ENCODE data around the gene DYSF.

DYSF gene

GRCh38 chr2:71716697-71717624, 263.6 kb downstream of the DYSF start:
- no peak for DNase-seq
- no peak for TF ChIP-seq POLR2A (IDR thresholded peaks at IDR 0.05; ENCODE audit: low read length)
- no peak for TF ChIP-seq GATA1 (IDR thresholded peaks at IDR 0.05; ENCODE audit: low read depth, low read length)

DNA sequence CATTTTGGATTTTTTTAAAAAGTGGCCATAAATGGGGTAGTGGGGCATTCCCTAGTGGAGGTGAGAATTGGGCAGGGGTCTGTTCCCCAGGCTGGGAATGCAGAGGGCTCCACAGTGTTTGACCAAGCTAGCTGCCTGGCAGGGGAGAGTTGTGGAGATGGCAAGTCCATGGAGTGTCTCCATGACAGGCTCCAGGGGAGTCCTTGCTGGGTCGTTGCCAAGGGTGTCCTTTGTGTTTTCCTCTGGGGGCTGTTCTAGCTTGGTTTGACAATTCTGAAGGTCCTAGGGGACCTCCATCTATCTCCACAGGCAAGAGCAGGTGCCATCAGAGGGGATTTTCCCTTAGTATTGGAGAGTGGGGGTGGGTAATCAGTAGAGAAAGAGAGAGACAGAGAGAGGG, 265.3 kb downstream of the DYSF start:
- TF ChIP-seq GATA1 (IDR thresholded peaks at IDR 0.05; ENCODE audit: low read depth, low read length) (no peak), POLR2A (IDR thresholded peaks at IDR 0.05; ENCODE audit: low read length) (no peak)

GRCh38 chr2:71719520-71720282, 266.3 kb downstream of the DYSF start:
- TF ChIP-seq GATA1 (IDR thresholded peaks at IDR 0.05; ENCODE audit: low read depth, low read length) (no peak), POLR2A (IDR thresholded peaks at IDR 0.05; ENCODE audit: low read length) (no peak)
- DNase-seq: no peak

More for the DNA sequence above, 265.3 kb downstream of the DYSF start:
- no peak for DNase-seq

DNA sequence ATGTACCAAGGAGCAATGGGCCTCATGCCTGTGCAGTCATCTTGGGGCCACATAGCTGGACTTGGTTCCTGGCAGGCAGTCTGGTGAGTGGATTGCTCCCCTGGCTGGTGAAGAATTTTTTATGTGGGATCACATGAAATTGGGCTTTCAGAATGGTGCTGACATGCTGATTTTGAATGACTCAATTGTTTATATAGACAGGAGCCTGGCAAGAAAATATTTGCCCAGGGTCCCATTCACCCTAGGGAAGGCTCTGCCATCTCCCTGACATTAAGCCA, 266.9 kb downstream of the DYSF start:
- TF ChIP-seq GATA1 (IDR thresholded peaks at IDR 0.05; ENCODE audit: low read depth, low read length): no peak
- TF ChIP-seq POLR2A (IDR thresholded peaks at IDR 0.05; ENCODE audit: low read length): no peak
- no peak for DNase-seq

DNA sequence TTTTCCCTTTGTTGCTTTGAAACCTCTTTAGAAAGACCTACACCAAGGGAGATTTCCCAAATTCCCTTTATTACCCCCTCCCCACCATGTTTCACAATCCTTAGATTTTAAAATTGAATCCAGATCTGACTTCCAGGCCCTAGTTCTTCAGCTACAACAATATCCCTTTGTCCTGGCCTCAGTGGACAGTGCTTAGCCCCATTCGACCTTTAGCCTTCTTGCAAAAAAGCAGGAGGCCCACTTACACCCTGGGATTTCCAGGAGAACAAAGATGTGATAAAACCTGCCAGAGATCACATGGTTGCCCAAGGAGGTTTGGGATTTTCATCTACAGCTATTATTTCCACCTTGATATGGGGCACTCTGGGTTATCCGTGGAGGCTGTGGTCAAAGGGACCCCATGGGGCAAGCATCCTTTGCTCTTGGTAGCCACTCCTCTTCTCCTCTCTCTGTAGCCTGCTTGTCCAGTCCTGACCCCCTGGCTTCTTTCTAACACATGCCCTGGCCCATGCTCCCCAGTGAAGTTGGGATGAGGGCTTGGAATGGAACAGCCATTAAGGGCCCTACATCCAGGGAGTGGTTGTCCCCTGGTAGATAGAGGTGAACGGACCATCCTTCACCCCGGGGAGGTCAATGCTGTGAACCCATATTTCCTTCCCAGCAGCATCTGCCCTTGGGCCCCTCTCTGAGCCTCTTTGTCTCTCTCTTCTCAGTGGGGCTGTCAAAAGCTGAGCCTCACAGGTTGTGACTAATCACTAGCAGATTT, 267.4 kb downstream of the DYSF start:
- TF ChIP-seq POLR2A (IDR thresholded peaks at IDR 0.05; ENCODE audit: low read length) (no peak), GATA1 (IDR thresholded peaks at IDR 0.05; ENCODE audit: low read depth, low read length) (no peak)
- DNase-seq: no peak

GRCh38 chr2:71721362-71721665, 268.0 kb downstream of the DYSF start:
- TF ChIP-seq GATA1 (IDR thresholded peaks at IDR 0.05; ENCODE audit: low read depth, low read length) (no peak), POLR2A (IDR thresholded peaks at IDR 0.05; ENCODE audit: low read length) (no peak)
- no peak for DNase-seq

- DNase-seq: no peak
- TF ChIP-seq POLR2A (IDR thresholded peaks at IDR 0.05; ENCODE audit: low read length): no peak
- no peak for TF ChIP-seq GATA1 (IDR thresholded peaks at IDR 0.05; ENCODE audit: low read depth, low read length)
These were observed 268.3 kb downstream of the DYSF start for GRCh38 chr2:71721669-71722068.

GRCh38 chr2:71722286-71722685, 268.9 kb downstream of the DYSF start:
- no peak for DNase-seq
- no peak for TF ChIP-seq GATA1 (IDR thresholded peaks at IDR 0.05; ENCODE audit: low read depth, low read length)
- TF ChIP-seq POLR2A (IDR thresholded peaks at IDR 0.05; ENCODE audit: low read length): no peak

GRCh38 chr2:71724793-71725192, 271.4 kb downstream of the DYSF start:
- no peak for DNase-seq
- no peak for TF ChIP-seq POLR2A (IDR thresholded peaks at IDR 0.05; ENCODE audit: low read length)
- no peak for TF ChIP-seq GATA1 (IDR thresholded peaks at IDR 0.05; ENCODE audit: low read depth, low read length)

GRCh38 chr2:71725836-71726235, 272.5 kb downstream of the DYSF start:
- TF ChIP-seq POLR2A (IDR thresholded peaks at IDR 0.05; ENCODE audit: low read length): no peak
- no peak for TF ChIP-seq GATA1 (IDR thresholded peaks at IDR 0.05; ENCODE audit: low read depth, low read length)
- no peak for DNase-seq

DNA sequence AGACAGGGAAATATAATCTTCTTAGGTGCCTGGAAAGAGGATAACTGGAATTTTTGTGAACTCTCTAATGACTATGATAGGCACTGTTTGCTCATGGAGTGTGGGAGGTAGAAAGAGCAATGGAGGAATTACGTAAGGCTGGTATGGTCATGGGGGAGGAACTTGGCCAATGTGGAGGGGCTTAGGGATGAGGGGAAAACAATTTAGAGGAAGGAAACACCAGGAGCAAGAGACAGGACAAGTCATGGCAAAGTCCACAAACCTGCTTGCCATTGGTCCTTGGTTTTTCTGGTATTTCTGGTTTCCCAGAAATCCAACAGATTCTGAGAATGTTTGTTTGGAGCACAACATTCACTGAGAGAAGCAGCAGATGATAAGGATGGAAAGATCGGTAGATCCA, 274.2 kb downstream of the DYSF start:
- no peak for DNase-seq
- TF ChIP-seq POLR2A (IDR thresholded peaks at IDR 0.05; ENCODE audit: low read length): no peak
- no peak for TF ChIP-seq GATA1 (IDR thresholded peaks at IDR 0.05; ENCODE audit: low read depth, low read length)

GRCh38 chr2:71728036-71728435, 274.7 kb downstream of the DYSF start:
- no peak for DNase-seq
- no peak for TF ChIP-seq POLR2A (IDR thresholded peaks at IDR 0.05; ENCODE audit: low read length)
- TF ChIP-seq GATA1 (IDR thresholded peaks at IDR 0.05; ENCODE audit: low read depth, low read length): no peak

DNA sequence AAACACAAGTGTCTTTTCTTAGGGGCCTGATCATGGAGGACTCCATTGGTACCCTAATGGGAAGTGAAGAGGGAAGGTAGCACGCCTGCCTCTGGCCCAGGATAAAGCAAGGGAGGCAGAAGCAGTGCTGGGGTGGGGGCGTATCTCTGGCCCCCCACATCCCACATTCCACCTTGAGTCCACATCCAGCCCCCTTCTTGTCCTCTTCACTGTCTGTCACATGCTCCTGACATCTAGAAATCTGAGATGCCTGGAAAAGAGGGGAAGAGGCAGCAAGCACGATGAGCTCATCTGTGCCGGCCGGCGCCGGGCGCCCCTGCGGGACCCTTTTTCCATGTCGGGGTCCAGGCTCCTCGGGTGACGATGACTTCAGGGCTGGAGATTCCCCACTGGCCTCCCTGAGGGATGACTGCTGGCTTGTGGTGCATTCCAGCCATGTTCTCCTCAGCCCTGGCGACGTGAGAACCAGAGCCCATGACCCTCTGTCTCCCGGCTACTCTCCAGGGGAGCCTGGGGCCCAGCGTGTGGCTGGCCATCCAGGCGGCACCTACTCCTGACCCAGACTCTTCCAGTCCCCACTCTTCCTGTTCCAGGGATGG, 277.5 kb downstream of the DYSF start:
- no peak for TF ChIP-seq GATA1 (IDR thresholded peaks at IDR 0.05; ENCODE audit: low read depth, low read length)
- TF ChIP-seq POLR2A (IDR thresholded peaks at IDR 0.05; ENCODE audit: low read length): no peak
- no peak for DNase-seq

DNA sequence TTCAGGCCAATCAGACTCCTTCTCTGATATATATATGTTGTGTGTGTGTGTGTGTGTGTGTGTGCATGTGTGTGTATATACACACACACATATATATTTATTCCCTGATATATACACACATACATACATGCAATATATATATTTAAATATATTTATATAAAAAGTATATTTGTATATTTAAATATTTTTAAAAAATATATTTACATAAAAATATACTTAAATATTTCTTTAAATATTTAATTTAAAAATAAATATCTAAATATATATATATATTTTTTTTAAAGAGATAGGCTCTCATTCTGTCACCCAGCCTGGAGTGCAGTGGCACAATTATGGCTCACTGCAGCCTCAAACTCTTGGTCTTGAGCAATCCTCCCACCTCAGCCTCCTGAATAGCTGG, 281.3 kb downstream of the DYSF start:
- no peak for TF ChIP-seq GATA1 (IDR thresholded peaks at IDR 0.05; ENCODE audit: low read depth, low read length)
- TF ChIP-seq POLR2A (IDR thresholded peaks at IDR 0.05; ENCODE audit: low read length): no peak
- DNase-seq: no peak
